LHCN-M2 (cell line): ENCODE measurements around the gene RAB3IL1. TPM values are rescaled to one million over a fixed set of nuclear protein-coding genes. Genes with fewer than 3 reads are reported as not detected.

Experiments used
- DNase-seq: peaks from one replicate; pipeline ENCODE4 v3.0.0-alpha.2; 2012; ENCODE audit warnings: low read depth
- total RNA-seq: library from RNA; depleted of rRNA; stranded (reverse); fragments of >200 nt; gene quantifications from 2 replicates; pipeline ENCODE4 v1.2.3, GENCODE V29; 2014

RAB3IL1 gene
- total RNA-seq, 1 experiment from 2014 or later, result 2.4 TPM

- no peak for DNase-seq
These were observed 2.6 kb upstream of the RAB3IL1 start for GRCh38 chr11:61919705-61920631.

- DNase-seq, result no peak
These were observed 1.8 kb upstream of the RAB3IL1 start for GRCh38 chr11:61918938-61919704.

GRCh38 chr11:61918251-61918937, 1.0 kb upstream of the RAB3IL1 start:
- DNase-seq, result no peak

- no peak for DNase-seq
These were observed 531 bp downstream of the RAB3IL1 start for GRCh38 chr11:61916737-61917333.

GRCh38 chr11:61914471-61915171, 2.7 kb downstream of the RAB3IL1 start:
- DNase-seq, result no peak

GRCh38 chr11:61913699-61914395, 3.5 kb downstream of the RAB3IL1 start:
- no peak for DNase-seq

- no peak for DNase-seq
These were observed 4.2 kb downstream of the RAB3IL1 start for GRCh38 chr11:61912991-61913698.

- DNase-seq, result no peak
These were observed 4.9 kb downstream of the RAB3IL1 start for GRCh38 chr11:61912530-61912898.

- DNase-seq, result no peak
These were observed 5.5 kb downstream of the RAB3IL1 start for GRCh38 chr11:61911701-61912529.

- no peak for DNase-seq
These were observed 6.2 kb downstream of the RAB3IL1 start for GRCh38 chr11:61911128-61911700.

- no peak for DNase-seq
These were observed 6.9 kb downstream of the RAB3IL1 start for GRCh38 chr11:61910187-61911127.

- no peak for DNase-seq
These were observed 8.5 kb downstream of the RAB3IL1 start for GRCh38 chr11:61908730-61909316.

- no peak for DNase-seq
These were observed 9.3 kb downstream of the RAB3IL1 start for GRCh38 chr11:61907871-61908729.

GRCh38 chr11:61907282-61907681, 10.1 kb downstream of the RAB3IL1 start:
- DNase-seq, result no peak

- no peak for DNase-seq
These were observed 10.8 kb downstream of the RAB3IL1 start for GRCh38 chr11:61906522-61906909.
